HL-60 (cell line): ENCODE measurements around the gene ZNF219.

Source experiments
- GABPA ChIP-seq: IDR thresholded peaks from 2 replicates; pipeline ENCODE4 v1.6.1; 2012; ENCODE audit warnings: low read depth
- POLR2AphosphoS5 ChIP-seq: IDR thresholded peaks from 2 replicates; pipeline ENCODE4 v1.6.1; 2012; ENCODE audit warnings: low read depth
- REST ChIP-seq: IDR thresholded peaks from 2 replicates; pipeline ENCODE4 v1.6.1; 2012; ENCODE audit warnings: low read depth; ENCODE audit not compliant: insufficient replicate concordance
- SPI1 ChIP-seq: IDR thresholded peaks from 2 replicates; pipeline ENCODE4 v1.6.1; 2012; ENCODE audit warnings: low read depth, mild to moderate bottlenecking, borderline replicate concordance
- TF ChIP-seq, protein P1 (sequence below): IDR thresholded peaks from one replicate; pipeline ENCODE4 v1.5.1; 2011; ENCODE audit warnings: low read length, control low read depth, inconsistent platforms; ENCODE audit not compliant: insufficient read depth

DNA sequence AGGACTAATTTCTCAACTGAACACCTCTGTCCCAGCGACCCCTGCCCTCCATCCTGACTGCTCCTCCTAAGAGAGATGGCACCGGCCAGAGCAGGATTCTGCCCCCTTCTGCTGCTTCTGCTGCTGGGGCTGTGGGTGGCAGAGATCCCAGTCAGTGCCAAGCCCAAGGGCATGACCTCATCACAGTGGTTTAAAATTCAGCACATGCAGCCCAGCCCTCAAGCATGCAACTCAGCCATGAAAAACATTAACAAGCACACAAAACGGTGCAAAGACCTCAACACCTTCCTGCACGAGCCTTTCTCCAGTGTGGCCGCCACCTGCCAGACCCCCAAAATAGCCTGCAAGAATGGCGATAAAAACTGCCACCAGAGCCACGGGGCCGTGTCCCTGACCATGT, 55.5 kb downstream of the ZNF219 start:
- TF ChIP-seq REST (no peak), SPI1 (no peak), POLR2AphosphoS5 (no peak), GABPA (no peak)
- TF ChIP-seq, protein P1, sequence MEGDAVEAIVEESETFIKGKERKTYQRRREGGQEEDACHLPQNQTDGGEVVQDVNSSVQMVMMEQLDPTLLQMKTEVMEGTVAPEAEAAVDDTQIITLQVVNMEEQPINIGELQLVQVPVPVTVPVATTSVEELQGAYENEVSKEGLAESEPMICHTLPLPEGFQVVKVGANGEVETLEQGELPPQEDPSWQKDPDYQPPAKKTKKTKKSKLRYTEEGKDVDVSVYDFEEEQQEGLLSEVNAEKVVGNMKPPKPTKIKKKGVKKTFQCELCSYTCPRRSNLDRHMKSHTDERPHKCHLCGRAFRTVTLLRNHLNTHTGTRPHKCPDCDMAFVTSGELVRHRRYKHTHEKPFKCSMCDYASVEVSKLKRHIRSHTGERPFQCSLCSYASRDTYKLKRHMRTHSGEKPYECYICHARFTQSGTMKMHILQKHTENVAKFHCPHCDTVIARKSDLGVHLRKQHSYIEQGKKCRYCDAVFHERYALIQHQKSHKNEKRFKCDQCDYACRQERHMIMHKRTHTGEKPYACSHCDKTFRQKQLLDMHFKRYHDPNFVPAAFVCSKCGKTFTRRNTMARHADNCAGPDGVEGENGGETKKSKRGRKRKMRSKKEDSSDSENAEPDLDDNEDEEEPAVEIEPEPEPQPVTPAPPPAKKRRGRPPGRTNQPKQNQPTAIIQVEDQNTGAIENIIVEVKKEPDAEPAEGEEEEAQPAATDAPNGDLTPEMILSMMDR: no peak
